Neural cell (in vitro differentiated cells): ENCODE results near the gene MED16. TPM values are rescaled to one million over a fixed set of nuclear protein-coding genes. Genes with fewer than 3 reads are reported as not detected.

Experiments
- H2AFZ ChIP-seq: fragments of 200-600, 300-800 bp; sonication (generic), shearing (Covaris generic); 2 replicates; pipeline ENCODE4 v1.6.0; 2014; ENCODE audit warnings: low read depth, mild to moderate bottlenecking, antibody characterized with exemption, low read length, moderate library complexity
- H3F3A ChIP-seq: fragments of 200-600 bp; shearing (Covaris generic); 2 replicates; pipeline ENCODE4 v1.6.1; 2016; ENCODE audit warnings: mild to moderate bottlenecking, moderate library complexity, mixed read lengths, antibody characterized with exemption, low read length; ENCODE audit not compliant: insufficient read depth, poor library complexity, severe bottlenecking
- H3K27ac ChIP-seq: fragments of 200-600, 300-800 bp; sonication (generic), shearing (Covaris generic); 2 replicates; pipeline ENCODE4 v1.5.1; 2014; ENCODE audit warnings: mild to moderate bottlenecking, low read length, moderate library complexity
- H3K27me3 ChIP-seq: fragments of 300-800, 200-600 bp; sonication (generic), shearing (Covaris generic); 2 replicates; pipeline ENCODE4 v1.6.0; 2014; ENCODE audit warnings: mild to moderate bottlenecking, low read depth, low read length, moderate library complexity; ENCODE audit not compliant: insufficient read depth
- H3K36me3 ChIP-seq: fragments of 300-800, 200-600 bp; sonication (generic), shearing (Covaris generic); 2 replicates; pipeline ENCODE4 v1.5.1; 2014; ENCODE audit warnings: mild to moderate bottlenecking, antibody characterized with exemption, low read length, moderate library complexity; ENCODE audit not compliant: insufficient read depth
- H3K4me2 ChIP-seq: fragments of 300-800, 200-600 bp; sonication (generic), shearing (Covaris generic); 2 replicates; pipeline ENCODE4 v1.6.0; 2014; ENCODE audit warnings: mild to moderate bottlenecking, low read length
- H3K4me3 ChIP-seq: fragments of 300-800, 200-600 bp; sonication (generic), shearing (Covaris generic); 2 replicates; pipeline ENCODE4 v1.5.1; 2014; ENCODE audit warnings: mild to moderate bottlenecking, low read length, moderate library complexity
- H3K79me2 ChIP-seq: fragments of 200-600 bp; shearing (Covaris generic); replicated peaks from 2 replicates; pipeline ENCODE4 v1.6.0; 2014; ENCODE audit warnings: mild to moderate bottlenecking, low read length, moderate library complexity; ENCODE audit not compliant: insufficient read depth
- H3K9ac ChIP-seq: fragments of 300-800, 200-600 bp; sonication (generic), shearing (Covaris generic); 2 replicates; pipeline ENCODE4 v1.6.1; 2016; ENCODE audit warnings: mild to moderate bottlenecking, low read length, mixed read lengths
- H3K9me2 ChIP-seq: fragments of 200-600 bp; shearing (Covaris generic); 2 replicates; pipeline ENCODE4 v1.6.1; 2016; ENCODE audit warnings: mild to moderate bottlenecking, low read length, mixed read lengths; ENCODE audit not compliant: insufficient read depth
- H3K9me3 ChIP-seq: fragments of 200-600, 300-800 bp; sonication (generic), shearing (Covaris generic); 2 replicates; pipeline ENCODE4 v1.6.1; 2016; ENCODE audit warnings: mild to moderate bottlenecking, mixed run types, low read length, moderate library complexity, mixed read lengths
- H4K20me1 ChIP-seq: fragments of 200-600 bp; shearing (Covaris generic); 2 replicates; pipeline ENCODE4 v1.6.1; 2016; ENCODE audit warnings: mild to moderate bottlenecking, mixed run types; ENCODE audit not compliant: insufficient read depth
- EP300 ChIP-seq: fragments of 450-650 bp; conservative IDR thresholded peaks from 2 replicates; pipeline ENCODE4 v1.6.1; 2014; ENCODE audit warnings: antibody characterized with exemption, mild to moderate bottlenecking, moderate library complexity; ENCODE audit not compliant: poor library complexity, severe bottlenecking
- EZH2 ChIP-seq: fragments of 200-600, 300-800 bp; shearing (Covaris generic), sonication (generic); IDR thresholded peaks from 2 replicates; pipeline ENCODE4 v1.6.1; 2014; ENCODE audit warnings: antibody characterized with exemption, low read length, borderline replicate concordance, mild to moderate bottlenecking; ENCODE audit not compliant: insufficient read depth, poor library complexity, severe bottlenecking
- MXI1 ChIP-seq: fragments of 450-650 bp; conservative IDR thresholded peaks from 2 replicates; pipeline ENCODE4 v1.6.1; 2014; ENCODE audit warnings: antibody characterized with exemption, mild to moderate bottlenecking; ENCODE audit not compliant: poor library complexity, severe bottlenecking
- POLR2AphosphoS5 ChIP-seq: IDR thresholded peaks from 2 replicates; pipeline ENCODE4 v1.6.1; 2012
- RAD21 ChIP-seq: fragments of 450-650 bp; conservative IDR thresholded peaks from 2 replicates; pipeline ENCODE4 v1.6.1; 2014; ENCODE audit warnings: antibody characterized with exemption, mild to moderate bottlenecking, moderate library complexity
- SMC3 ChIP-seq: fragments of 450-650 bp; conservative IDR thresholded peaks from 2 replicates; pipeline ENCODE4 v1.6.1; 2014; ENCODE audit warnings: antibody characterized with exemption, mild to moderate bottlenecking, moderate library complexity; ENCODE audit not compliant: poor library complexity
- TAF1 ChIP-seq: IDR thresholded peaks from 2 replicates; pipeline ENCODE4 v1.6.1; 2012; ENCODE audit warnings: low read depth
- polyA plus RNA-seq: library from polyadenylated mRNA; depleted of rRNA; stranded (reverse); fragments of >200 nt; gene quantifications from 2 replicates; pipeline ENCODE4 v1.2.3, GENCODE V29; 2014
- TF ChIP-seq, protein P1 (sequence below): IDR thresholded peaks from 2 replicates; pipeline ENCODE4 v1.6.1; 2012; ENCODE audit warnings: borderline replicate concordance
- TF ChIP-seq, protein P2 (sequence below): fragments of 450-650 bp; IDR thresholded peaks from 2 replicates; pipeline ENCODE4 v1.5.1; 2014; ENCODE audit warnings: antibody characterized with exemption, mild to moderate bottlenecking, moderate library complexity; ENCODE audit not compliant: poor library complexity, severe bottlenecking

The MED16 gene
- polyA plus RNA-seq, 1 donor from 2014 or later = 13.3 TPM

DNA sequence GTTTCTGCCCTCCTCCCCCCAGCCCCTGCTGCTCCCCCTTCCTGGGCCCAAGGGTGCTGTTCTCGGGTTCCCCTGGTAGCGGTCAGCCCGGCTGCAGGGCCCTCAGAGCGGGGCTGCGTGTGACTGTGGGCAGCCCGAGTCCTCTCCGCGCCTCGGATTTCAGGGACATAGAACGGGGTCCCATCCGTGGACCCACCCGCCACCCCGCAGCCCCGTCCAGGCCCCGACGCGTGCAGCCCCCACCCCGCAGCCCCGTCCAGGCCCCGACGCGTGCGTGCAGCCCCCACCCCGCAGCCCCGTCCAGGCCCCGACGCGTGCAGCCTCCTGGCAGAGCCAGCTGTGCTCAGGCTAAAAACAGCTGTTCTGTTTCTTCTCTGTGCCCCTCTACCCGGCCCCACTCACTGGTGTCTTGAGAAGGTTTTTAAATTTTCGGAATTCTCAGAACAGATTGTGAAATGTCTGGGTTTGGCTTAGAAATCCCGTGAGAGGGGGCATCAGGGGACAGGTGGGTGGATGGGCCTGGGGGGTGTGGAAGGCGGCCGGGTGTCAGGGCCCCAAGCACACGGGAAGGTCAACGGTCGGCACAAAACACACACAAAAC, 57.7 kb downstream of the MED16 start:
- no peaks in the 10 kb centered on the region for H3K9me3 ChIP-seq
- H3K9me2 ChIP-seq = no peaks in the 10 kb centered on the region
- no peaks in the 10 kb centered on the region for H3F3A ChIP-seq
- H3K4me3 ChIP-seq = no peak overlapping the region
- H2AFZ ChIP-seq = no peak overlapping the region
- H3K27me3 ChIP-seq = no peaks in the 10 kb centered on the region
- TF ChIP-seq, protein P1, sequence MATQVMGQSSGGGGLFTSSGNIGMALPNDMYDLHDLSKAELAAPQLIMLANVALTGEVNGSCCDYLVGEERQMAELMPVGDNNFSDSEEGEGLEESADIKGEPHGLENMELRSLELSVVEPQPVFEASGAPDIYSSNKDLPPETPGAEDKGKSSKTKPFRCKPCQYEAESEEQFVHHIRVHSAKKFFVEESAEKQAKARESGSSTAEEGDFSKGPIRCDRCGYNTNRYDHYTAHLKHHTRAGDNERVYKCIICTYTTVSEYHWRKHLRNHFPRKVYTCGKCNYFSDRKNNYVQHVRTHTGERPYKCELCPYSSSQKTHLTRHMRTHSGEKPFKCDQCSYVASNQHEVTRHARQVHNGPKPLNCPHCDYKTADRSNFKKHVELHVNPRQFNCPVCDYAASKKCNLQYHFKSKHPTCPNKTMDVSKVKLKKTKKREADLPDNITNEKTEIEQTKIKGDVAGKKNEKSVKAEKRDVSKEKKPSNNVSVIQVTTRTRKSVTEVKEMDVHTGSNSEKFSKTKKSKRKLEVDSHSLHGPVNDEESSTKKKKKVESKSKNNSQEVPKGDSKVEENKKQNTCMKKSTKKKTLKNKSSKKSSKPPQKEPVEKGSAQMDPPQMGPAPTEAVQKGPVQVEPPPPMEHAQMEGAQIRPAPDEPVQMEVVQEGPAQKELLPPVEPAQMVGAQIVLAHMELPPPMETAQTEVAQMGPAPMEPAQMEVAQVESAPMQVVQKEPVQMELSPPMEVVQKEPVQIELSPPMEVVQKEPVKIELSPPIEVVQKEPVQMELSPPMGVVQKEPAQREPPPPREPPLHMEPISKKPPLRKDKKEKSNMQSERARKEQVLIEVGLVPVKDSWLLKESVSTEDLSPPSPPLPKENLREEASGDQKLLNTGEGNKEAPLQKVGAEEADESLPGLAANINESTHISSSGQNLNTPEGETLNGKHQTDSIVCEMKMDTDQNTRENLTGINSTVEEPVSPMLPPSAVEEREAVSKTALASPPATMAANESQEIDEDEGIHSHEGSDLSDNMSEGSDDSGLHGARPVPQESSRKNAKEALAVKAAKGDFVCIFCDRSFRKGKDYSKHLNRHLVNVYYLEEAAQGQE = no peak
- no peak overlapping the region for H3K27ac ChIP-seq
- no peaks in the 10 kb centered on the region for H3K36me3 ChIP-seq
- H3K9ac ChIP-seq = no peak overlapping the region
- no peak overlapping the region for H3K4me2 ChIP-seq
- no peaks in the 10 kb centered on the region for H3K79me2 ChIP-seq
- H4K20me1 ChIP-seq = no peaks in the 10 kb centered on the region

DNA sequence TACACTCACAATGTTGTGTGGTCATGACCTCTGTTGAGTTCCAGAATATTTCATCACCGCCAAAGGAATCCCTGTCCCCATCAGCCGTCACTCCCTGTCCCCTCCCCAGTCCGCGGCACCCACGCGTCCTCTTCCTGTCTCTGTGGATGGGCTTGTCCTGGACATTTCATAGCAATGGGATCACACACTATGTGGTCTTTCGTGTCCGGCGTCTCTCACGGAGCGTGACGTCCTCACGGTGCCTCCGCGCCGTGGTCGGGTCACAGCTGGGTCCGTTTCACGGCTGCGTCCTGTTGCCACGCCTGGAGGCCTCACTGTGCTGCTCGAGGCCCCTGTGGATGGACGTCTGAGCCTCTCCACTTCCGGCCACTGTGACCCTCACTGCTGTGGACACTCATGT, 58.8 kb downstream of the MED16 start:
- no peaks in the 10 kb centered on the region for H3F3A ChIP-seq
- H3K9me3 ChIP-seq = no peaks in the 10 kb centered on the region
- H3K79me2 ChIP-seq = no peaks in the 10 kb centered on the region
- no peaks in the 10 kb centered on the region for H3K9me2 ChIP-seq
- no peak overlapping the region for H2AFZ ChIP-seq
- H3K4me3 ChIP-seq = no peak overlapping the region
- H3K4me2 ChIP-seq = no peak overlapping the region
- H4K20me1 ChIP-seq = no peaks in the 10 kb centered on the region
- H3K36me3 ChIP-seq = no peaks in the 10 kb centered on the region
- TF ChIP-seq, protein P2, sequence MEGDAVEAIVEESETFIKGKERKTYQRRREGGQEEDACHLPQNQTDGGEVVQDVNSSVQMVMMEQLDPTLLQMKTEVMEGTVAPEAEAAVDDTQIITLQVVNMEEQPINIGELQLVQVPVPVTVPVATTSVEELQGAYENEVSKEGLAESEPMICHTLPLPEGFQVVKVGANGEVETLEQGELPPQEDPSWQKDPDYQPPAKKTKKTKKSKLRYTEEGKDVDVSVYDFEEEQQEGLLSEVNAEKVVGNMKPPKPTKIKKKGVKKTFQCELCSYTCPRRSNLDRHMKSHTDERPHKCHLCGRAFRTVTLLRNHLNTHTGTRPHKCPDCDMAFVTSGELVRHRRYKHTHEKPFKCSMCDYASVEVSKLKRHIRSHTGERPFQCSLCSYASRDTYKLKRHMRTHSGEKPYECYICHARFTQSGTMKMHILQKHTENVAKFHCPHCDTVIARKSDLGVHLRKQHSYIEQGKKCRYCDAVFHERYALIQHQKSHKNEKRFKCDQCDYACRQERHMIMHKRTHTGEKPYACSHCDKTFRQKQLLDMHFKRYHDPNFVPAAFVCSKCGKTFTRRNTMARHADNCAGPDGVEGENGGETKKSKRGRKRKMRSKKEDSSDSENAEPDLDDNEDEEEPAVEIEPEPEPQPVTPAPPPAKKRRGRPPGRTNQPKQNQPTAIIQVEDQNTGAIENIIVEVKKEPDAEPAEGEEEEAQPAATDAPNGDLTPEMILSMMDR = no peak
- TF ChIP-seq EZH2 (no peak), MXI1 (no peak), POLR2AphosphoS5 (no peak)
- H3K27me3 ChIP-seq = no peaks in the 10 kb centered on the region
- H3K27ac ChIP-seq = no peak overlapping the region
- no peak overlapping the region for H3K9ac ChIP-seq

DNA sequence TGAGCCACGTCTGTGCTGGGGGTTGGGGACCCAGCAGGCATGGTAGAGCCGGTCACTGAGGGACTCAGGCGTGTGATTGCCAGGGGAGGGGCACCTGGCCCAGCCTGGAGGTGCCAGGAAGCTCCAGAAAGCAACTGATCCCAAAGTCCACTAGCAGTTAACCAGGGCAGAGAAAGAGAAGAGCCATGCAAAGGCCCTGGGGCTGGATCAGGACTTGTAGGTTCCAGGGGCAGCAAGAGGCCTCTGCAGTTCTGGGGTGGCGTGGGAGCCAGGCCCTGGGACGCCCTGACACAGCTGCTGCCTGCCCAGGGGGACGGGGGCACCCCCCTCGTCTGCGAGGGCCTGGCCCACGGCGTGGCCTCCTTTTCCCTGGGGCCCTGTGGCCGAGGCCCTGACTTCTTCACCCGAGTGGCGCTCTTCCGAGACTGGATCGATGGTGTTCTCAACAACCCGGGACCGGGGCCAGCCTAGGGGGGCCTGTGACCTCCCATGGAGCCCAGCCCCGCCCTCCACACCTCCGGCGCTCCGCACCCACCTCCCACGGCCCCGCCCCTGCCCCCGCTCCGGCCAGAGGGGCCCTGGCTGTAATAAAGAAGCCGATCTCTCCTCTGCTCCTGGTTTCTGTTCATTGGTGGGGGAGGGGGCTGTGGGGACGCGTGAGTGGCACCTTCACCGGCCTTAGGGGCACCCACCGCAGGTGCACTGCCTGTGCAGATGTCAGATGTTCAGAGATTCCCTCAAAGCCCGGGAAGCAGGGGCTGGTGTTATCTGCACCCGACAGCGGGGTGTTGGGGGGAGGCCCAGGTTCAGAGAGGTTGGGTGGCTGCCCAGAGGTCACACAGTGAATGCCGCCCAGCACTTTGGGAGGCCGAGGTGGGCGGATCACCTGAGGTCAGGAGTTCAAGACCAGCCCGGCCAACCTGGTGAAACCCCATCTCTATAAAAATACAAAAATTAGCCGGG, 61.3 kb downstream of the MED16 start:
- Histone ChIP-seq H2AFZ (no peak overlapping the region), H3K79me2 (no peaks in the 10 kb centered on the region), H3K36me3 (no peaks in the 10 kb centered on the region), H3F3A (no peaks in the 10 kb centered on the region), H3K27ac (no peak overlapping the region), H3K27me3 (no peaks in the 10 kb centered on the region), H3K9ac (no peak overlapping the region), H3K9me3 (no peaks in the 10 kb centered on the region), H3K9me2 (no peaks in the 10 kb centered on the region), H3K4me2 (no peak overlapping the region), H4K20me1 (no peaks in the 10 kb centered on the region), H3K4me3 (no peak overlapping the region)
- no peak for TF ChIP-seq EZH2
- TF ChIP-seq POLR2AphosphoS5 = no peak
- no peak for TF ChIP-seq MXI1
- TF ChIP-seq EP300 = no peak
- TF ChIP-seq, protein P2 = no peak
- TF ChIP-seq TAF1 = no peak
- no peak for TF ChIP-seq RAD21
- TF ChIP-seq SMC3 = no peak
